HG02588 (cell line): ENCODE data around the gene HIC1.

ENCODE experiments used
- ATAC-seq: cut with Tn5 transposase; IDR thresholded peaks from one replicate; pipeline ENCODE4 v1.9.1; 2021; ENCODE audit warnings: mild to moderate bottlenecking, moderate library complexity; ENCODE audit not compliant: unreplicated experiment

HIC1 gene

GRCh38 chr17:2101448-2102257, 46.8 kb downstream of the HIC1 start:
- ATAC-seq: no peak

GRCh38 chr17:2102931-2103809, 48.3 kb downstream of the HIC1 start:
- no peak for ATAC-seq

DNA sequence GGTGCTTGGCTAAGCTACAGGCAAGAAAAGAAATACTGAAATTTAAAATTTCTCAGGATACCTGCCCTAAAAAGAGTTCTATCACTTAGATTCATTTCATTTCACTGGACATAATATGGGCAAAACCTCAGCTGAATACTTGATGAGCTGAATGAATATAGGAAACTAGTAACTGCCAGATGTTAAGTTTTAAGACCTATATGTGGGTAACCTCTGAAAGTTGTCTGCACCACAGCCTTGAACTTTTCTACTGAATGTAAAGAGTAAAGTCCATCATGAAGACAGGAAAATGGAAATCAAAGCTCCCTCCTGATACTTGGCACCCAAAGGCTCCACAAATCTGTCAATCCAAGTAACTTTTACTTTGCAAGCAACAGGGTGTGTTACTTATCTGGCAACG, 50.8 kb downstream of the HIC1 start:
- ATAC-seq: no peak

GRCh38 chr17:2106308-2106955, 51.5 kb downstream of the HIC1 start:
- no peak for ATAC-seq

- no peak for ATAC-seq
Observed at GRCh38 chr17:2107050-2107449, 52.1 kb downstream of the HIC1 start.

GRCh38 chr17:2107506-2107905, 52.6 kb downstream of the HIC1 start:
- ATAC-seq: no peak

- ATAC-seq: no peak
Observed at GRCh38 chr17:2108170-2108569, 53.3 kb downstream of the HIC1 start.

- no peak for ATAC-seq
Observed at GRCh38 chr17:2110436-2110835, 55.5 kb downstream of the HIC1 start.

DNA sequence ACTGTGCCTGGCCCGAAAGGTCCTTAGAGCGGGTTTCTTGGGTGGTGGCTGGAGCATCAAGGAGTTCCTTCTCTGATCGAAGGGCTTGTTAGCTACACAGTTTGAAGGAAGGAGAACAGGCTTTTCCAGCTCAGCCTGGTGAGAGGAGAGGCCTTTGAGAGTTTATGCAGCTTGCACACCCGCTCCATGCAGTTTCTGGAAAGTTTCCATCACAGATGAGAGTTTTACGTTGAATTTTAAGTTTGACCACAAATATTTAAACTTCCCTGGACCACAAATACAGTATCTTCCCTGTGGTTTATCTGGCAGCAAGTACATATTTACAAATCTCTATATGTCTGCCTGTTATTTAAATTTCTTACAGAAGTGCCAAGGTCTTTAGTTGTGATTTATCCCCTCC, 56.8 kb downstream of the HIC1 start:
- ATAC-seq: no peak
